IPS-15b (cell line): ENCODE measurements around the gene CRLF1.

Experiments used
- H3K27me3 ChIP-seq: one replicate; pipeline ENCODE4 v1.6.1; 2013; ENCODE audit warnings: low read length; ENCODE audit not compliant: control insufficient read depth, insufficient read depth
- H3K36me3 ChIP-seq: one replicate; pipeline ENCODE4 v1.6.1; 2013; ENCODE audit warnings: low read length; ENCODE audit not compliant: control insufficient read depth, insufficient read depth
- H3K4me1 ChIP-seq: one replicate; pipeline ENCODE4 v1.6.1; 2013; ENCODE audit warnings: mild to moderate bottlenecking, low read length; ENCODE audit not compliant: control insufficient read depth, insufficient read depth
- H3K4me3 ChIP-seq: one replicate; pipeline ENCODE4 v1.5.1; 2013; ENCODE audit warnings: low read depth, low read length
- H3K9ac ChIP-seq: one replicate; pipeline ENCODE4 v1.6.1; 2013; ENCODE audit warnings: low read depth, mild to moderate bottlenecking, low read length
- H3K9me3 ChIP-seq: one replicate; pipeline ENCODE4 v1.6.1; 2013; ENCODE audit warnings: mild to moderate bottlenecking, low read length; ENCODE audit not compliant: control insufficient read depth, insufficient read depth

The CRLF1 gene

GRCh38 chr19:18551631-18552030, 55.0 kb downstream of the CRLF1 start:
- H3K27me3 ChIP-seq, result no peaks in the 10 kb centered on the region
- no peaks in the 10 kb centered on the region for H3K9me3 ChIP-seq
- no peaks in the 10 kb centered on the region for H3K4me1 ChIP-seq
- no peak overlapping the region for H3K9ac ChIP-seq
- no peak overlapping the region for H3K4me3 ChIP-seq
- H3K36me3 ChIP-seq, result no peaks in the 10 kb centered on the region

- H3K36me3 ChIP-seq, result peaks cover 18% of the 10 kb centered on the region
- no peaks in the 10 kb centered on the region for H3K4me1 ChIP-seq
- H3K9me3 ChIP-seq, result no peaks in the 10 kb centered on the region
- peak overlapping the region; percentile 60 for H3K9ac ChIP-seq
- H3K27me3 ChIP-seq, result no peaks in the 10 kb centered on the region
- H3K4me3 ChIP-seq, result peak overlapping the region; percentile 82
Observed at GRCh38 chr19:18543814-18544475, 62.7 kb downstream of the CRLF1 start.
